Breast epithelium (tissue), 3 donors: ENCODE data around the gene IFNGR2.

ENCODE experiments used
- POLR2A ChIP-seq: fragments of 450-650 bp; IDR thresholded peaks from one replicate; pipeline ENCODE4 v1.6.1; 2016; ENCODE audit warnings: antibody characterized with exemption, mild to moderate bottlenecking, moderate library complexity
- POLR2AphosphoS5 ChIP-seq, 3 donors: sonication (generic); formaldehyde crosslinking; IDR thresholded peaks; one replicate each; pipeline ENCODE4 v1.6.1; 2017; ENCODE audit warnings: antibody characterized with exemption in 3 of 3

DNA sequence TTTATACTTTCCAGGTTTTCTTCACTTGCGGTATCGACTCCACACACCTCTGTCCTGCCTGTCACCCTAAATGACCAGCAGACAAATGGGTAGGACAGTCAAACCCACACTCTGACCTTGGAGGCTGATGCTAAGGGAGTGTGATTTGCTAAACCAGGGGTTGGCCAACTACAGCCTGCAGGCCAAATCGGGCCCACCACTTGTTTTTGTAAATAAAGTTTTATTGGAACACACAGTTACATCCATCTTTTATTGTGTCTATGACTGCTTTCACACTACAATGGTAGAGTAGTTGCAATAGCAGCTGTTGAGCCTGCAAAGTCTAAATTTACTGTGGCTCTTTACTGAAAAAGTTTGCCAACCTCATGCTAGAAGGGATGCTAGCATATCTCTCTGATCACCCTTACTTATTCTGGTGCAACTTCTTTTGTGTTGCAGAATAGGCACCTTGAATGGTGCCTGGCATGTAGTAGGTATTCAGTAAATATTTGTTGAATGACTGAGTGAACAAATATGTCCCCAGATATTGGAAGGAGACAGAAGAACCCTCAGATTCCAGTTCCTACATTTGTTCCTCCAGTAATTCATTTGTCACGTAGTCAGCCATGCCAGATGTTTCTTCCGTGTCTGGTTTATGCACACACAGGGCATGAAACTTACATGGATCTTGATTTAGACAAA lies 18.6 kb downstream of the IFNGR2 start:
- TF ChIP-seq POLR2A: no peak
- no peak for TF ChIP-seq POLR2AphosphoS5 (IDR thresholded peaks at IDR 0.05)
